GM15510 (cell line): Measurements from ENCODE around the gene ALDOA.

ENCODE experiments used
- POLR2A ChIP-seq: IDR thresholded peaks from 3 replicates; pipeline ENCODE4 v1.6.1; 2011; ENCODE audit warnings: borderline replicate concordance; ENCODE audit not compliant: insufficient read length; ENCODE audit errors: extremely low read depth

Gene ALDOA

GRCh38 chr16:30077656-30078055, 12.1 kb downstream of the ALDOA start:
- no peak for TF ChIP-seq POLR2A

- no peak for TF ChIP-seq POLR2A
Measured at GRCh38 chr16:30078744-30079143, 13.2 kb downstream of the ALDOA start.

- no peak for TF ChIP-seq POLR2A
Measured at GRCh38 chr16:30079480-30079879, 13.9 kb downstream of the ALDOA start.

- TF ChIP-seq POLR2A, result no peak
Measured at GRCh38 chr16:30082545-30083090, 17.1 kb downstream of the ALDOA start.

- TF ChIP-seq POLR2A, result no peak
Measured at GRCh38 chr16:30083216-30084055, 17.9 kb downstream of the ALDOA start.

GRCh38 chr16:30084096-30084815, 18.7 kb downstream of the ALDOA start:
- TF ChIP-seq POLR2A, result no peak

GRCh38 chr16:30084816-30085159, 19.2 kb downstream of the ALDOA start:
- TF ChIP-seq POLR2A, result no peak

GRCh38 chr16:30085247-30085646, 19.7 kb downstream of the ALDOA start:
- no peak for TF ChIP-seq POLR2A

GRCh38 chr16:30085820-30086219, 20.3 kb downstream of the ALDOA start:
- TF ChIP-seq POLR2A, result no peak

GRCh38 chr16:30086291-30087140, 21.0 kb downstream of the ALDOA start:
- TF ChIP-seq POLR2A, result no peak

- TF ChIP-seq POLR2A, result no peak
Measured at GRCh38 chr16:30087181-30087898, 21.8 kb downstream of the ALDOA start.

- TF ChIP-seq POLR2A, result no peak
Measured at GRCh38 chr16:30088237-30088831, 22.8 kb downstream of the ALDOA start.

- TF ChIP-seq POLR2A, result no peak
Measured at GRCh38 chr16:30088832-30089624, 23.5 kb downstream of the ALDOA start.

- TF ChIP-seq POLR2A, result no peak
Measured at GRCh38 chr16:30090610-30091331, 25.2 kb downstream of the ALDOA start.
